Fibroblast of skin of left biceps (primary cell): ENCODE data around the gene KPNA3.
"Not testable (repeated sequence)": the region's sequence is repeated elsewhere in the genome, so short reads cannot be mapped to it uniquely, and the experiment has no call there.

Experiments
- DNase-seq, 2 experiments: peaks; one replicate each; pipeline ENCODE4 v3.0.0-alpha.2; 2013; ENCODE audit warnings: low read depth in 2 of 2

Gene KPNA3, protein sequence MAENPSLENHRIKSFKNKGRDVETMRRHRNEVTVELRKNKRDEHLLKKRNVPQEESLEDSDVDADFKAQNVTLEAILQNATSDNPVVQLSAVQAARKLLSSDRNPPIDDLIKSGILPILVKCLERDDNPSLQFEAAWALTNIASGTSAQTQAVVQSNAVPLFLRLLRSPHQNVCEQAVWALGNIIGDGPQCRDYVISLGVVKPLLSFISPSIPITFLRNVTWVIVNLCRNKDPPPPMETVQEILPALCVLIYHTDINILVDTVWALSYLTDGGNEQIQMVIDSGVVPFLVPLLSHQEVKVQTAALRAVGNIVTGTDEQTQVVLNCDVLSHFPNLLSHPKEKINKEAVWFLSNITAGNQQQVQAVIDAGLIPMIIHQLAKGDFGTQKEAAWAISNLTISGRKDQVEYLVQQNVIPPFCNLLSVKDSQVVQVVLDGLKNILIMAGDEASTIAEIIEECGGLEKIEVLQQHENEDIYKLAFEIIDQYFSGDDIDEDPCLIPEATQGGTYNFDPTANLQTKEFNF

DNA sequence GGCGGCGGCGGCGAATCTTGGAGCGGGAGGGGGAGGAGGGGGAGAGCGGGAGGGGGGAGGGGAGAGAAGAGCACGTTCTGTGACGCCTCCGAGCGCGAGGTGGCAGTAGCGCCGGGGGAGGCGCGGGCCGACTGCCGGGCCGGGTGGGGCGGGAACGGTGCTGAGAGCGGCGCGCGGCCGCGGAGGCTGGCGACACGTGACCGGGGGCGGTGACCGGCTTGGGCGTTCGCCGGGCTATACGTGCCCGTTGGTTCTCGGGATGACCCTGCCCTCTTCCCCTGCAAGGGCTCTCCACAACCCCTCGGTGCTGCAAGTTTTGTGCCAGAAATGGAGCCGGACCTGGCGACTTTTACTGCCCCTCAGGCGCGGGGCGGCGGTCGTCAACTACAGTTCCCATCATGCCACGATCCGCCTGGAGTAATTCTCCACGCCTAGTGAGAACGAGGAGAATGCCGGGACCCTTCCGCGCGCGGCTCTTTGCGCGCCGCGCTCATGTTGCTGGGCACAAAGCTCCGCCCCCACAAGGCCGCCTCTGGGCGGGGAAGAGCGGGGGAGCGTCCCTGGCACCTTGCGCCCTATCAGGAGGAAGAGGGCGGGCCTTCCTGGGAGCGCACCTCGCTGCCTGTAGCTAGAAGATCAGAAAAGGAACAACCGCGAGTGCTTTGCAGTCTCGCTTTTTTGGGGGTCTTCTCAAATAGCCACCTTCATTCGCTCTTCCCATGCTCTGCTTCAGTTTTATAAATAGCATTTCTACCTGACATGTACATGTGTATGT is at the start of gene KPNA3:
Gene KPNA3, minus strand, starts transcription at position 133 of the 775 bp plus-strand sequence. CDS start 176 bp downstream, outside the sequence.
- DNase-seq: peak; percentile 90 to 91

DNA sequence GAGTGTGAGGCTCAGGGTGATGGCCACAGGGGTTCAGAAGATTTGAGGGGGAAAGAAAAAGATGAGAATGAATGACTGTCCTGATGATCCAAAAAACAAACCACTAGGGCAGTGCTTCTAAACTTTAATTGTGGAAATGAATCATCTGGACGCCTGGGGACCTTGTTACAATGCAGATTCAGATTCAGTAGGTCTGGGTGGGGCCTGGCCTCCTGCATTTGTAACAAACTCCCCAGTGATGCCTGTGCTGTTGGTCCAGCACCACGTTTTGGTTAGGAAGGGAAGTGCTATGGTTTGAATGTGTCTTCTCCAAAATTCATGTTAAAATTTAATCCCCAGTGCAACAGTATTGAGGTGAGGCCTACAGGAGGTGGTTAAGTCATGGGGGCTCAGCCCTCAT is 49.5 kb upstream of the KPNA3 start:
- DNase-seq: no peak

DNA sequence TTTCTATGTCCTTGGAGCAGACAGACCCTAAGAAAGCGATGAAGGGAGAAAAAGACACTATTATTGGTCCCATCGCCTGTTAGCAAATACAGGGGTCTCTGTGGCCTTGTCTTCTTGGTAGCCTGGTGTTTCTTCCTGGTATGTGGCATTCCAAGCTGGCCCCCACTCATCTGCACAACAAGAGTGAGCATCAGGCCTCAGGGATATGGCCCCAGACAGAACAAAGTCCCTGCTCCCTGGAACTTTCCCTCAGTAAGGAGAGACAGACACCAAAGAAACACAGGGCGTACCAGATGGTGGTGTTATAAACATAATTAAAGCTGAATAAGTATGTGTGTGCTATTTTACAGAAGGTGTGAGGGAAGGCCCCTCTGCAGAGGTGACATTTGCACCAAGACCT is 48.2 kb upstream of the KPNA3 start:
- no peak for DNase-seq

DNA sequence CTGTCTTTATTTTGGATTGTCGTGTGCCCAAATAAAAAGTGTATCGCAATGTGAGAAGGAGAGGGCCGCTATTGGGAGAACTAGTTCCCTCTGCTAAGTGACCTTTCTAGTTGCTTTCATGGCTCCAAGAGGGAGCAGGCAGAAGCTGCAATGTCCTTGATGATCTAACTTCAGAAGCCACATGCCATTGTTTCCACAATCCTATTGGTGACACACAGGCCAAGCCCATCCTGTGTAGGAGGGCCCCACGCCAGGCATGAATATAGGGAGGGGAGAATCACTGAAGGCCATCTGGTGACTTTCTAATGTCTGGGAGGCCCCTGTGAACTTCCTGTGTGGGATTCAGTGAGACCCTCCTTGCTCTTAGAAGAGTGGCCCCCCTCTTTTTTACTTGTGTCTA is 47.8 kb upstream of the KPNA3 start:
- DNase-seq: no peak

DNA sequence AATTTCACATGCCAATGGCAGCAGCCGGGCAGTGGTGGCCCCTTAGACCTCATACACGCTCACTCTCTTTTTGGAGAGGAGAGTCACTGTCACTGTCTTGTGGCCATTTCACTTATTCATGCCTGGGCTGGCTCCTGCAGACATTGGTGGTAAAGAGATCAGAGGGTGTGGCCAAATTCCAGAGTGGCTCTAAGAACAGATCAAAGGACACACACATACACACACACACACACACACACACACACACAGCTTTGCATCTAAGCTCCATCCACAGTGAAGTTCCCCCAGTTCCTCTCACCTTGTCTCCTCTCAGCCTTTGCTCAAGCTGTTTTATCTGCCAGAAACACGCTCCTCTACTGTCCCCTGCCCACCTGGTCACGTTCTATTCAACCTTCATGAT is 46.5 kb upstream of the KPNA3 start:
- no peak for DNase-seq

DNA sequence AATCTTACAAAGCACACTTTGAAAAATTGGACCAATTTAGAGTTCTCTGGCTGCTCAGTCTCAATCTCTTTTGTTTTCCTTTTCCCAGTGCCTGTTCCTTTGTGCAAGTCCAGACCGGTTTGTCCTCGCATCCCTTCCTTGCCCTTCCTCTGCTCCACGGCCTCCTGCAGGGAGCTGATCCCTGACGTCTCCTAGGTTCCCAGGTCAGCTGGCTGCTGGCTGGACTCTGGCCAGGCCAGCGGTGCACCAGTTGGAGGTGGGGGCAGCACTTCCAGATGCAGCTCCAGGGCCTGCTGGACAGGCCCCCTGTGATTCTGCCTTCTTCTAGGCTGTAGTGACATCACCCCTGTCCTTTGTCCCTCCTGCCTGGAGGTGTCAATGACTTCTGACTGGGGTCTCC is 44.0 kb upstream of the KPNA3 start:
- no peak for DNase-seq

DNA sequence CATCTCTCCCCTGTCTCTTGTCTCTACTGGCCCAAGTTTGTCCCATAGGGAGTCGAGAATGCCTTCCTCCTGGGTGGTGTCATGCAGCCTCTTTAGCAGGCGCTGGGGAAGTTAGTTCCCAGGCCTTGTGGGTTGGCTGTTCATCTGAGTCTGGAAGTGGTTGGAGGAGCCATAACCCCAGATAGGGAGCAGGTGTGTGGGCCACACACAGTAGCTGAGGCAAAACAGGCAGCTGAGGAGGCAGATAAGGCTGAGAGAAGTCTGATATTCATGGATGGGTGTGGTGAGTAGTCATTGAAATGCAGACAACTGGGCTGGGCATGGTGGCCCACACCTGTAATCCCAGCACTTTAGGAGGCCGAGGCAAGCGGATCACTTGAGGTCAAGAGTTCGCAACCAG is 40.9 kb upstream of the KPNA3 start:
- no peak for DNase-seq

DNA sequence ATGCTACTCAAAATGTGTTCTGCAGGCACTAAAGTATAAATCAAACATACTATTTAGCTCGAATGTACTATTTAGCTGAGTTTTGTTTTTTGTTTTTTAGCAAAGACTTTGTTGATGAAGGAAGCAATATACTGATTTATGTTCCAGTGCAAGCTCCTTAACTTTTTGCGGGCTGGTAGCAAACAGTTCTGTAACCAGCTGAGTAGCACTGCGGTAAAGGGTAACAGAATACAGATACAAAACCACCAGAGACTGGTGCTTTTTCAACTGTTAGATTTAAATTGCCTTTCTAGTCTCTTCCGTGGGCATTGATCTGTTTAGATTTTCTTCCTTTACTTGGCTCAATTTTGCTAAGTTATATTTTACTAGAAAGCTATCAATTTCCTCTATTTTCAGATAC is 39.0 kb upstream of the KPNA3 start:
- no peak for DNase-seq

DNA sequence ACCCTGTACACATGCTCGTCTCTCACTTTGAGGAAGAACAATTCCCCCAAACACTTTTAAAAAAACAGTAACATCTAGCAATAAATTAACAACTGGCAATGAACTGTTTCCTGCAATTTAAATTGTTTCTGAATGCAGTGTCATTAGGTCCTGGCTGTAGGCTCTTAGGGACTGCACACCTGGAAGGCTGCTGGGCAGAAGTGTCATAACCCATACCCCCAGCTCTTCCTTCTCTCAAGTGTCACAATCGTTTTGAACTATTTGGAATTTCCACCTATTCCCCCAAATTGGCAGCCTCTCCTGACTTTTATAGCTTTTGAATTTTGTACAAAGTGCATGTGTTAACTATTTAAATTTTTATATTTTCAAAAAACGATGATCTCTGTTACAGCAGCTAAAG is 38.2 kb upstream of the KPNA3 start:
- DNase-seq: no peak

DNA sequence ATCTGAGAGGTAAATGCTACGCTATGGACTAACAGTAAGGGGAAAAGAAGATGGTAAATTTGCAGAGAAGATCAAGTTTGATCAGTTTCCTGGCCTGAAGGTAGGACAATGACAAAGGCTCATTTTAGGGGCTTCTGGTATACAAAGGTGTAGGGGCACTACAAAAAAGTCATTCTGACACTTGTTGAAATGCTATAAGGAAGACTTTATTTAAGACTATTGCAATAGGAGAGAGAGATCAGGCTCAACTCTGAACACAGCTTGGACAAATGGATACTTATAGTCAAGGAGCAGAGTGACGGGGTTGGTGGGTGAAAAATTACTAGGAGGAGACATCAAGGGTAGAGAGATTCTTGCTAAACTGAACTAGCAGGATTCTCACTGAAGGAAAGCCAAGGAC is 37.2 kb upstream of the KPNA3 start:
- DNase-seq: no peak

DNA sequence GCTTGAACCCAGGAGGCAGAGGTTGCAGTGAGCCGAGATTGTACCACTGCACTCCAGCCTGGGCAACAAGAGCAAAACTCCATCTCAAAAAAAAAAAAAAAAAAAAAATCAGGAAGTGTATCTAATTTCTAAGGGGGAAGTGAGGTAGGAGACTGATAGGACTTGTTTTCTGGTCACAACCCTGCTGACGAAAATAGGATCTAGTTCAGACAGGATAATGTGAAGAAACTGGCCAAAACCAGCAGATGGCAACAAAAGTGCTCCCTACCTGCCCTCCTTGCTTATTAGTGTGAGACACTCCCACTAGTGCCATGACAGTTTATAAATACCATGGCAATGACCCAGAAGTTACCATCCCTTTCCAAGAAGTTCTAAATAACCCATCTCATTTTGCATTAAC is 36.0 kb upstream of the KPNA3 start:
- DNase-seq: no peak

DNA sequence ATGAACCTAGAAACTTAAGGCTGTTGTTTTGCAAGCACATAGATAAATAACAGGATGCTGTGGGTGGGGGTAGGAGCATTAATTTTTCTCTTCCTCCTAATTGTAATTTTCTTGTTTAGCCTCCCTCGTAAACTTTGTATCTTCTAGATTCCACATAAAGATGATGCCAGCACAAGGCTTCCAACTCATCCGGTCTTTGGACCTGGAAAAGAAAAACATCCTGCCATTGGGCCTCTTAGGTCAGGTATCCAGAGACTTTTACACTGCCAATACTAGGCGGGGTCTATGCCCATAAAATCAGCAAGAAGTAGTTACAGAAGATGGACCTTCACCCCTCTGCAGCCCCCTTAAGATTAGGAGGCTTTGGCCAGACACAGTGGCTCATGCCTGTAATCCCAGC is 35.4 kb upstream of the KPNA3 start:
- DNase-seq: no peak

DNA sequence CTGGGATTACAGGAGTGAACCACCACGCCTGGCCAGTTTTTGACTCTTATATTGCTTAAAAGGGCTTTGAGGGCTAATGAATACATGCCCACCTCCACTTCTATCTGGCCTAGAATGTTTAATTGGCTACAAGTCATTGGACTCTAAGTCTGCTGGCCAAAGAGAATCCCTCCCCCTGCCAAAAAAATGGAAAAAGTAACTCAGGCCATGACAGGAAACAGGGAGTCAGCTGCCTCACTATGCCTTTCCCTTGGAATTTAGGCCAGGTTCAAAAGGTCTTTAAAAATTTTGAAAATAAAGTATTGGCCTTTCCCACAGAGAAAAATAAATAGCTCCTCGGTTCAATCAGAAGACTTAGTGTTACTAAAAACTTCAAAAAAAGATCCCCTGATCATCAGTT is 34.9 kb upstream of the KPNA3 start:
- no peak for DNase-seq

DNA sequence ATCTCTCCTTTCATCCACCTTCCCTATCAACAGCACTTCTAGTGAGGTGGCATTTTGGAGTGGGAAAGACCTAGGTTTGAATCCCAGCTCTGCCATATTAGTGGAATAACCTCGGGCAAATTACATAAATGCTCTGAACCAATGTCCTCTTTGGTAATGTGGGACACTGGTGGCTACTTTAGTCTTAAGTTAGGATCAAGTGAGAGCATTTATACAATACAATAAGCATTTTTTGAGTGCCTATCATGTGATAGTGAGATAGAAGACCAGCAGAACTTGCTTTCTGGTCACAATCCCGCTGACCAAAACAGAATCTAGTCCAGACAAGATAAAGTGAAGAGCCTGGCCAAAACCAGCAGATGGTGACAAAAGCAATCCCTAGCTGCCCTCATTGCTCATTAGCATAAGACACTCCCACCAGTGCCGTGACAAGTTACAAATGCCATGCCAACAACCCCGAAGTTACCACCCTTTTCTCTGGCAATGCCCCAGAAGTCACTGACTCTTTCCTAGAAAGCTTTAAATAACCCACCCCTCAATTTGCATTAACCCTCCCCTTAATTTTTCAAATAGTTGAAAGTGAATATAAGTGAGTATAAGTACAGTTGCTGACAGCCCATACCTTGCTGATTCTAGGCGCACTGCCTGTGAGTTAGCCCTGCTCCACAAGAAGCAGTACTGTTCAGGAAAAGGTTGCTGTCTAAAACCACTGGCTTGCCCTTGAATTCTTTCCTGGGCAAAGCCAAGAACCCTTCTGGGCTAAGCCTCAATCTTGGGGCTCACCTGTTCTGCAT is 28.9 kb upstream of the KPNA3 start:
- DNase-seq: no peak

DNA sequence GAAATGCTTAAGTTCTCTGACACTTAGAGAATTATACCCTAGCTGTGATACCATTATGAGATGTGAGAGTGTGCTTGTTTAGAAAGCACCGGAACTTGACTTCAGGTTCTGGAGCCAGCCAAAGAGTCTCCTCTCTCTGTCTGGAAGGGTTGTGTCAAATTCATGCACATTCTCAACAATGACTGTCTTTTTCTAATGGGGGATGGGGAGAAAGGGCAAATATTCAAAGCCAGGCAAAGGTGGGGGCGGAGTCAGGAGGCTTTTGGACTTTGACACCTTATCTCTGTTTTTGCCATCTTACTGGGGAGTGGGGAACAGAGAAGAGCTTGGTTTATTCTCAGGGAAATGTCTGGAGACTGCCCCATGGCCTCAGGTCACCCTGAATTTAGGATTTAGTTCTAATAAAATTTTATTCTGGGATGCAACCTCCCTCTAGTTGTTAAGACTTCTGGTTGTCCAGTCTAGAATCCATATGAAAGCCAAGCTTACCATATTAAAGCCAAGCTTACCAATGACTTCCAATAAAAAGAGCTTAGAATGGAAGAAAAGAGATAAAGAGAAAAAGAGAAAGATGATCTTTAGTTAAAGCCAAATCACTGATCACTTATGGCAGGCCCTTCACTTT is 28.2 kb upstream of the KPNA3 start:
- DNase-seq: no peak

DNA sequence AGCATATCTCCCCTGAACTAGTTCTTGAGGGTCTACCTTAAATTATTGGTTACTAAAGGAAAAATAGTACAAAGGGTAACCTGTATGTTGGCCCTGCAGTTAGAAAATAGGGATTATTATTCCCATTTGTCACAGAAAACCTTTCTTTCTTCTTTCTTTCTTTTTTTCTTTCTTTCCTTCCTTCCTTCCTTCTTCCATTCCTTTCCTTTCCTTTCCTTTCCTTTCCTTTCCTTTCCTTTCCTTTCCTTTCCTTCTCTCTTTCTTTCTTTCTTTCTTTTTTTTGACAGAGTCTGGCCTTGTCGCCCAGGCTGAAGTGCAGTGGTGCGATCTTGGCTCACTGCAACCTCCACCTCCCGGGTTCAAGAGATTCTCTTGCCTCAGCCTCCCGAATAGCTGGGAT is 23.6 kb upstream of the KPNA3 start:
- DNase-seq: not testable (repeated sequence)

DNA sequence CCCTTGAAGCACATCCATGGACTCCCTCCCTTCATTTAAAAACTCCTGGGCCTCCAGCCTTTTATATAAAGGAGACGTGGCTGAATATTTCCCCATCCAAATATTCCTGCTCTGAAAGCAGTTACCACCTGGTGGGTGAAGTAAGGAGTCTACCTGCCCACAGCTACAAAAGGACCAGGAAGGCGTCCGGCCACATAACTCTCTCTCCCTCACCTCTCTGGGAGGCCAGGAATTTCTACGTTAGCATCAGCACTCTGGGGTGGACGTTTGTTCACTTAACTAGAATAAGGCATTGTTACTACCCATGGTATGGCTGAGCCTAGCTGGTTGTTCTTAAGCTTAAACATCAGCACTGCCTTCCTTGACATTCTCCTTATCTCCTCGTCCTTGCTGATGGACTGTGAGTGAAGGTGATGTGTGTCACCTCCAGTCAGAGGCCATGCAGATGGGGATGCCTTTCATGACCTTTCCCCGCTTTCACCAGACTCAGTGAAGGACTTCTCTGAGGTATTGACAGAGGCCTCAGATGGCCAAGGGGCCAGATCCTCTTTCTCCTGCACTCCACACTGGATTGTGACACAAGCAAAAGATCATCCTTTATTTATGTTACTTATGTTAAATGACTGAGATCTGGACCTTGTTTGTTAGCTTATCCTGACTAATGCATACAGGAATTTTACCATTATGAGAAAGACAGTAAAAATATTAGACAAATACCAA is 22.2 kb upstream of the KPNA3 start:
- DNase-seq: no peak

DNA sequence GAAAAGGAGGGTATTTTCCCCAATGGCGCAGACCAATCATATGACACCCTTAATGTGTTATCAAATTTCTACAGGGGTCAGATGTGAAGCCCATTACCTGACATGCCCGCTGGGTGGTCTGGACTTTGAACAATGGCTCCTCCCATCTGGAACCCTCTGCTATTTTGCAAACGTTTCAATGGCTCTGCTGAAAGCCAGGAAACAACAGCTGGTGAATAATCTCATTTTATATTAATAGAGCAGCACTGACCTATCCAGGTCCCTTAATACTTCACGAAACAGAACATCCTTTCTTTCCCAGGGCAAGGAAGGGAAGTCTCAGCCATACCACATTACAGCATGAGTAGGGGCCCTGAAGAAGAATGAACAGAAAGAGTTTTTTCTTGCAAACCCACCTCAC is 20.3 kb upstream of the KPNA3 start:
- no peak for DNase-seq

DNA sequence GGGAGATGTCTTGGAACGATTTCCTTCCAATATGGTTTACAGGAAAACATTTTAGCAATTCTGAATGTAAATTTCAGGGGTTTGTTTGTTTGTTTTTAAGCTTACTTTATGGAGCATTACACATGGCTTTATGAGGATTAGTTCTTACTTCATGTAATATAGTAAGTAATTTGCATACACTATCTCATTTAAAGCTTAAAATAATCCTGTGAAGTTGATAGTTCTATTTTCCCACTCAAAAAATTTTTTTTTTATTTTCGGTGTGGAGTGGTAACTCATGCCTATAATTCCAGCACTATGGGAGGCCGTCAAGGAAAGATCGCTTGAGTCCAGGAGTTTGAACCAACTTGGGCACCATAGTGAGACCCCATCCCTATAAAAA is 19.0 kb upstream of the KPNA3 start:
- no peak for DNase-seq

DNA sequence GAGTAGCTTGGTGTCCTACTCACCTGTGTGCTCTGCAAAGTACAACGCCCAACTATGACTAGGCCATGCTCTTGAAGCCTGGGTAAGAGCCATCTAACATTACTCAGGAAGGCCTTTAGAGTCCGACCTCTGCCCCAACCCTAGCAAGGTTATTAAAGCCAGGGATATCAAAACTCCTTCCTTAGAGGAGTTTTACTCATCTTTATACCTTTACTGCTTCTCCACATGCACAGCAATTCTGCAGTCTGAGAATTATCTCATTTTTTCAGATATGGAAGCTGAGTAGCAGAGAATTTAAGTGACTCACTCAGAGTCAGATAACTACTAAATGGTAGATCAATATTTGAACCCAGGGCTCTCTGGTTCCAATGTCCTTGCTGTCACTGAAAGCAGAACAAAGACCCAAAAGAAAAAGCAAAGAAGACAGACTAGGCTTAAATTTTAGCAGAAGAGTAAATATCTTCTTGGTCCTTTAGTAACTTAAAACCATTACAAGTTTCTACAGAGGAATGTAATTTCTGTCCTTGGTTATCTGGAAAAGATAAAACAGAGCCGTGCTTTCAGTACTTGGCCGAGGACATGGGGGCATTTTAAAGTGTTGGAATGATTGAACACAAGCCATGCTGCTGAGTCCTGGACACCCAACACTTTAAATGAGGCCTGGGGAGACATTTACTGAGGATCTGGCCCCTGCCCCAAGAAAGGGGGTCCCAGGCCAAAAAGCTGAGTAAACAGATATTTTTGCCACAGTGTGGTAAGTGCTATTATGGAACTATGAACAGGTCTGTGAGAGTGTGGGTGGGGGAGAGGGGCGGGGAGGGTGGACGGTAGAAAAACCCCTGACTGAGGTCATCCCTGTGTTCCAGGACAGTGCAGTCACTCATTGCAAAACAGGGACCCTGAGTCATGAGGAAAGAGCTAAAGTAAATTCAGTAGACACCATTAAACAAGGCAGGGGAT is 18.4 kb upstream of the KPNA3 start:
- DNase-seq: no peak
